ENCODE results near the gene CFAP161.

- no peak for TF ChIP-seq POLR2AphosphoS5 (IDR thresholded peaks at IDR 0.05; ENCODE audit: low read depth, low read length)
- TF ChIP-seq SIN3A (IDR thresholded peaks at IDR 0.05; ENCODE audit: borderline replicate concordance, insufficient read depth, low read length): no peak
- TF ChIP-seq TAF1 (IDR thresholded peaks at IDR 0.05; ENCODE audit: borderline replicate concordance, insufficient read depth, low read length): no peak
- TF ChIP-seq FOXP2 (optimal IDR thresholded peaks at IDR 0.05; ENCODE audit: borderline replicate concordance, extremely low read depth, extremely low read length, insufficient read depth): no peak
These were observed 49.4 kb upstream of the CFAP161 start for GRCh38 chr15:81084716-81085115.
